IPS-18c (cell line): ENCODE measurements around the gene TMEM259.
A peak's percentile ranks its signal among the peaks of the same experiment; 100 is the strongest.

Experiments
- H3K4me3 ChIP-seq: 2 replicates; pipeline ENCODE4 v1.7.0; 2013; ENCODE audit warnings: low read depth, mild to moderate bottlenecking, low read length, moderate library complexity; ENCODE audit not compliant: insufficient read depth
- H3K9me3 ChIP-seq: one replicate; pipeline ENCODE4 v1.6.1; 2013; ENCODE audit warnings: mild to moderate bottlenecking, low read length, moderate library complexity; ENCODE audit not compliant: control insufficient read depth, insufficient read depth

Gene TMEM259

GRCh38 chr19:1000591-1001537, 20.1 kb downstream of the TMEM259 start:
- Histone ChIP-seq H3K4me3 (peak overlapping the region; percentile 55), H3K9me3 (peaks cover 6% of the 10 kb centered on the region)

- Histone ChIP-seq H3K4me3 (peak within 1 kb of the TSS; percentile 55), H3K9me3 (peaks cover 6% of the 10 kb centered on the region)
These were observed 20.8 kb downstream of the TMEM259 start, which contains the start of gene GRIN3B for GRCh38 chr19:1000095-1000494. TSS of gene GRIN3B (plus strand) at chr19:1000419. CDS start at chr19:1000438, 19 bp downstream.

DNA sequence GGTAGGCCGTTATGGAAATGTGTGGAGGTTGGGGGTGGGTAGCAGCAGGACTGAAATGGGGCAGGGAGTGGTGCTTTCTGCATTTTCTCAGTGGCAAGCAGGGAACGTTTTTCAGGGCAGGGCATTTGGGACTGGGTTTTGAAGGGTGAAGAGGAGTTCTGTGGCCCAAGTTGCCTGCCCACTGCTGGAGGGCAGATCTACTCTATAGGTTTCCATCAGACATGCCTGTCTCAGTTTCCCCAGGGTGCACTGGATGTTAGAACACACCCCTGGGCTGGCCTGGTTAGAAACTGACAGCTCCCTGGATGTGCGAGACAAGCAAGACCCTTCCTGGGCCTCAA, 21.6 kb downstream of the TMEM259 start:
- peaks cover 4% of the 10 kb centered on the region for H3K9me3 ChIP-seq
- H3K4me3 ChIP-seq: no peak overlapping the region

GRCh38 chr19:998064-998463, 22.9 kb downstream of the TMEM259 start:
- no peak overlapping the region for H3K4me3 ChIP-seq
- peaks cover 4% of the 10 kb centered on the region for H3K9me3 ChIP-seq

DNA sequence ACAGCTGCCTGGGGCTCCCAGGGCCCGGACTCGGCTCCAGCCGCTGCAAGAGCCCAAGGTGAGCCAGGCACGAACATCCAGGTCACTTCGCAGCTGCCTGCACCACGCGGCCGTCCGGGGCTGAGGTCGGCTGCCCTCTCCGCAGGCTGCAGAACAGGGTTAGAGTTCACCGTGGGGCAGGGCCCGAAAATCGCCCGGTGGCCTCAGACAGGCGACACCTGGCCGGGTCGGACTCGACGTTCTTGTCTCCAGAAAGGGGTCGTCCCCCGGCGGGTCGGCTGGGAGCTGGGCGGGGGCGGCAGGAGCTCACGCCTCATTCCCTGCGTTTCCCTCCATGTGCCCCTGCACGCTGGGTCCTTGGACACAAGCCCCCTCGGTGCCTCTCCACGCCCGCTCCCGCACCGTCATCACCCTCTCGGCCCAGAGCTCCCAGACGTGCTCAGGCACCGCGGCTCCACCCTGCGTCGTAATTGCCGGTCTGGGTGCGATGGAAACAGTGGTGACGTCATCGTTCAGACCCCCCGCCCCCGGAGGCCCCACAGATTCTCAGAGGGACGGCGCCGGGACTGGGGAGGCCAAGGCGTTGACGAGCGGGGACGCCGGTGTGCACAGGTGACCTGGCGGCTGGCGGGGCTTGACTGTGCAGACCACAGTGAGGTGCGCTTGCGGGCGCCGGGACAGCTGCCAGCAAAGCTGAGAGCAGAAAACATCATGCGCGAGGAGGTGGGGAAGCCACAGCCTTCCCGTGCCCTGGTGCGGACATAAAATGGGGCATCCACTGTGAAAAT, 24.7 kb downstream of the TMEM259 start:
- Histone ChIP-seq H3K9me3 (peaks cover 2% of the 10 kb centered on the region), H3K4me3 (no peak overlapping the region; the same call in 1 of the 2 replicates)

GRCh38 chr19:995051-995827, 25.7 kb downstream of the TMEM259 start:
- Histone ChIP-seq H3K9me3 (peaks cover 2% of the 10 kb centered on the region), H3K4me3 (no peak overlapping the region)

GRCh38 chr19:994516-994915, 26.4 kb downstream of the TMEM259 start:
- Histone ChIP-seq H3K9me3 (peaks cover 2% of the 10 kb centered on the region), H3K4me3 (no peak overlapping the region)

GRCh38 chr19:993831-994393, 27.0 kb downstream of the TMEM259 start:
- Histone ChIP-seq H3K4me3 (no peak overlapping the region; the same call in 1 of the 2 replicates), H3K9me3 (peaks cover 2% of the 10 kb centered on the region)

DNA sequence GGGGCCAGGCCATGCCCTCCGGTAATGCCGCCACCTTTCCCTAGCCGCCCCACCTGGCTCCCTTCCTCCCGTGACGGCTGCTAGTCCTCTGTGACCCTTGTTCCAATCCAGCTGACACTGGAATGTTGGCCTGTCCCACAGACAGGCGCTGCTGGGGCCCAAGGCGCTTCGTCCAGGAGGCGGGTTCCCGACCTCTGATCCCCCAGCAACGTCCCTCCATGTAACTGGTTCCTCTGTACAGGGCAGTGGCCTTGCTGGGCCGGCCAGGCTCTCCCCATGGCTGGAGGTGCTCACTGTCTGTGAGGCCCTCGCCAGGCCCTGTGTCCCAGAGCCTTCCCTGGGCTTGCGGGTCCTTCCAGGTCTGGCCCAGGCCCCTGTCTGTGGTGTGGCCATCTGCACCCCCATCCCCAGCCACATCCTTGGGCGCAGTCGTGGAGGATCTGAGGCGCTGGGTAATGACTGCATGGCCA, 27.5 kb downstream of the TMEM259 start:
- Histone ChIP-seq H3K4me3 (no peak overlapping the region; the same call in 1 of the 2 replicates), H3K9me3 (peaks cover 2% of the 10 kb centered on the region)

DNA sequence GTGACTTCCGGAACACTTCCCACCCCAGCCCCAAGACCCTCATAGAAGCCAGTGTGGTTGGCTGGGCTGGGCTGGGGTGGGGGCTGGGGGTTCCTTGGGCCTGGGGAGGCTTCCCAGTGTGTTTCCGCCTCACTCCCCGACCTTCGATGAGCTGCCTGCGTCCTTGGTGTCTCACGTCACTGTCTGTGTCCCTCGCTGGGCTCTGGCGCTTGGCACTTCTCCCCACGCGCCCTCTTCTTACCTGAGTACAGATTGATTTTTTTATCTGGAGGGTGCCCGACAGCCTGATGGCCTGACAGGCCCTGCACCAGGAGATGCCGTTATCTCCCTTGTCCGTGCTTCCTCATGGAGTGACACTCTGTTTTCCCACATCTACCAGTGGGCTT, 28.3 kb downstream of the TMEM259 start:
- H3K4me3 ChIP-seq: no peak overlapping the region

DNA sequence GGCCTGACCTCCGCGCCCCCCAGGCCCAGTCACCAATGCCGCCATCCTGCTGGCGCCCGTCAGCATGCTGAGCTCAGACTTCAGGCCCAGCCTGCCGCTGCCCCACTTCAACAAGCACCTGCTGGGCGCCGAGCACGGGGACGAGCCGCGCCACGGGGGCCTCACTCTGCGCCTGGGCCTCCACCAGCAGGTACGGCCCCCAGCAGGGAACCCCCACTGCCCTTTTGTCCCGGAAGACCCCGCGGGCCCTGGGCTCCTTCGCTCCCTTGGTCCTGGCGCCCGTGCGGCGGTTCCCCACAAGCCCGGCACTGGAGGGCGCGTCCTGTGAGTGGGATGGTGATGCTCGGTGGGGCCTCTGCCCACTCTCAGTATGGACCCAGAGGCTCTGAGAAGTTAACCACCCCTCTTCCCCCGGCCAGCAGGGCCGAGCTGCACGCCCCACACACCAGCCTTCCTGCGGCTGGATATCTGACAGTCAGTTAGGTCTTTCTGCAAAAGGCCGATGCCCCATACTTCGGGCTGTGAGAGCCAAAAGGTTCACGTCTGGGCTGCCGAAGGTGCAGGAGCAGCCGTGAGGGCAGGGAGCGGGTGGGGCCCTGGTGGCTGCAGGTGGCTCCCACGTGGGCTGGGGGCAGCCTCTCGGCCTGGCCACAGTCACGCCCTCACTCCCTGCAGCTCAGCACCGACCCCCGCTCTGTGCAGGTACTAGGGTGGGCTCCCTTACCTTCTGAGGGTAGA, 28.8 kb downstream of the TMEM259 start:
- H3K9me3 ChIP-seq: peaks cover 2% of the 10 kb centered on the region
- H3K4me3 ChIP-seq: no peak overlapping the region

More for the DNA sequence above, 28.3 kb downstream of the TMEM259 start:
- H3K9me3 ChIP-seq: peaks cover 2% of the 10 kb centered on the region

DNA sequence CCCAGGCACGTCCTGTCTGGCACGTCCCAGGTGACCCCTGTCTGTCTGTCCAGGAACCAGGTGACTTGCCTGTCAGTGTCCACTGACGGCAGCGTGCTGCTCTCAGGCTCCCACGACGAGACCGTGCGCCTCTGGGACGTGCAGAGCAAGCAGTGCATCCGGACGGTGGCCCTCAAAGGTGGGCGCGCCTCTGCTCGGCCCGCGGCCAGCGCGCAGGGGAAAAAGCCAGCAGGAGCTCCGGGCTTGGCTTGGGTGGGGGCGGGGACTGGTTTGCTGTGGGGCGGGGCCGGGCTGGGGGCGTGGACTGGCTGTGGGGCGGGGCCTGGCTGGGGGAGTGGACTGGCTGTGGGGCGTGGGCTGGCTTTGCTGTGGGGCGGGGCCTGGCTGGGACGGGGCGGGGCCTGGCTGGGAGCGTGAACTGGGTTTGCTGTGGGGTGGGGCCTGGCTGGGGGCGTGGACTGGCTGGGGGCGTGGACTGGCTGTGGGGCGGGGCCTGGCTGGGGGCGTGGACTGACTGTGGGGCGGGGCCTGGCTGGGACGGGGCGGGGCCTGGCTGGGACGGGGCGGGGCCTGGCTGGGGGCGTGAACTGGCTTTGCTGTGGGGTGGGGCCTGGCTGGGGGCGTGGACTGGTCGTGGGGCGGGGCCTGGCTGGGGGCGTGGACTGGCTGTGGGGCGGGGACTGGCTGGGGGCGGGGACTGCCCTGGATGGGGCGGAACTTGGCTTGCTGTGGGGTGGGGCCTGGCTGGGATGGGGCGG, 29.6 kb downstream of the TMEM259 start:
- Histone ChIP-seq H3K4me3 (no peak overlapping the region), H3K9me3 (peaks cover 2% of the 10 kb centered on the region)

DNA sequence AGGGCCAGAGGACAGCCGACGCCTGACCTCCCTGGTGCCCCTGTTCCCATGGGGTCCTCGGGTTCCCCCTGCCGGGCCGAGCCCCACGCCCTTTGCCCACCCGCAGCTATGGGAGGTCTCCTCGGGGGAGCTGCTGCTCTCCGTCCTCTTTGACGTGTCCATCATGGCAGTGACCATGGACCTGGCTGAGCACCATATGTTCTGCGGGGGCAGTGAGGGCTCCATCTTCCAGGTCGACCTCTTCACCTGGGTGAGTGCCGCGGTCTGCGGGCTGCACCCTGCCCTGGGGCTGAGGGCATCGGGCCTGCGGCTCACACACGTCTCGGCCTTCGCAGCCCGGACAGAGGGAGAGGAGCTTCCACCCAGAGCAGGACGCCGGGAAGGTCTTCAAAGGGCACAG, 30.2 kb downstream of the TMEM259 start:
- Histone ChIP-seq H3K4me3 (no peak overlapping the region; the same call in 1 of the 2 replicates), H3K9me3 (no peaks in the 10 kb centered on the region)

GRCh38 chr19:990119-990571, 30.8 kb downstream of the TMEM259 start:
- H3K9me3 ChIP-seq: no peaks in the 10 kb centered on the region
- H3K4me3 ChIP-seq: no peak overlapping the region

GRCh38 chr19:989381-990081, 31.4 kb downstream of the TMEM259 start:
- Histone ChIP-seq H3K9me3 (no peaks in the 10 kb centered on the region), H3K4me3 (no peak overlapping the region)
